Endothelial cell of umbilical vein (primary cell): Measurements from ENCODE around the gene RAPH1. TPM values are rescaled to one million over a fixed set of nuclear protein-coding genes. Genes with fewer than 3 reads are reported as not detected.
"Not testable (repeated sequence)": the region's sequence is repeated elsewhere in the genome, so short reads cannot be mapped to it uniquely, and the experiment has no call there.

ENCODE experiments used
- BruUV-seq: library from RNA; stranded (reverse); fragments of 400-500 nt; replicated peaks from 2 replicates; lab custom pipeline; 2021; lab: Mats Ljungman, UMichigan
- CTCF ChIA-PET: fragments of 300-600, 350-600 bp; sonication (Branson Sonifier 250); formaldehyde crosslinking; loops from one replicate; lab custom pipeline; 2021; ENCODE audit warnings: antibody characterized with exemption, inconsistent platforms; lab: Charles Lee
- POLR2A ChIA-PET: fragments of 300-600, 350-600 bp; sonication (Branson Sonifier 250); formaldehyde crosslinking; loops from one replicate; lab custom pipeline; 2021; ENCODE audit warnings: antibody characterized with exemption, inconsistent platforms; lab: Charles Lee
- DNase-seq: peaks from one replicate; pipeline ENCODE4 v3.0.0-alpha.2; 2011; ENCODE audit warnings: low read depth, low spot score
- FAIRE-seq: peaks from 2 replicates; lab custom pipeline; 2011; peaks lifted over from hg19 to GRCh38; lab: Jason Lieb, UNC
- H2AFZ ChIP-seq: 2 replicates; pipeline ENCODE4 v1.6.0; 2012; ENCODE audit warnings: low read depth, low read length, control low read depth, inconsistent platforms
- H3K27ac ChIP-seq: 2 replicates; pipeline ENCODE4 v1.5.1; 2011; ENCODE audit warnings: low read depth, mild to moderate bottlenecking, control low read depth, low read length, moderate library complexity; ENCODE audit not compliant: insufficient read depth
- H3K27me3 ChIP-seq, 2 experiments: 2 replicates each; pipeline versions ENCODE4 v1.6.0 to v1.6.1; 2011; ENCODE audit warnings: low read length in 2 of 2, mixed read lengths in 1 of 2; ENCODE audit not compliant: control insufficient read depth in 2 of 2, insufficient read depth in 2 of 2
- H3K36me3 ChIP-seq, 2 experiments: 2 replicates in 1 of 2; 3 replicates in 1 of 2; pipeline ENCODE4 v1.5.1; 2011; ENCODE audit warnings: low read length in 2 of 2, mild to moderate bottlenecking in 1 of 2, moderate library complexity in 1 of 2; ENCODE audit not compliant: control insufficient read depth in 2 of 2, insufficient read depth in 2 of 2; ENCODE audit errors: extremely low read depth in 1 of 2
- H3K4me1 ChIP-seq: 3 replicates; pipeline ENCODE4 v1.5.1; 2011; ENCODE audit warnings: mild to moderate bottlenecking, low read length; ENCODE audit not compliant: control insufficient read depth, insufficient read depth; ENCODE audit errors: extremely low read depth
- H3K4me2 ChIP-seq: 2 replicates; pipeline ENCODE4 v1.6.1; 2011; ENCODE audit warnings: low read length, control low read depth, mixed read lengths; ENCODE audit not compliant: insufficient read depth
- H3K4me3 ChIP-seq, 3 experiments: fragments of 200-600 bp in 1 of 3; sonication (generic), shearing (Covaris generic) in 1 of 3; replicated peaks in 1 of 3; 2 replicates each; pipeline ENCODE4 v1.5.1; 2011 to 2016; ENCODE audit warnings: control low read depth in 3 of 3, low read length in 3 of 3, mild to moderate bottlenecking in 2 of 3, inconsistent platforms in 1 of 3, low read depth in 1 of 3, moderate library complexity in 1 of 3; ENCODE audit not compliant: insufficient read depth in 1 of 3
- H3K79me2 ChIP-seq: 2 replicates; pipeline ENCODE4 v1.6.0; 2012; ENCODE audit warnings: low read length, inconsistent platforms; ENCODE audit not compliant: control insufficient read depth, insufficient read depth
- H3K9ac ChIP-seq: replicated peaks from 2 replicates; pipeline ENCODE3; 2011; ENCODE audit warnings: low read length, control low read depth; ENCODE audit not compliant: insufficient read depth; ENCODE audit errors: extremely low read depth
- H3K9me1 ChIP-seq: replicated peaks from 3 replicates; pipeline ENCODE4 v1.6.0; 2011; ENCODE audit warnings: mild to moderate bottlenecking, low read length; ENCODE audit not compliant: control insufficient read depth, insufficient read depth; ENCODE audit errors: extremely low read depth
- H3K9me3 ChIP-seq: replicated peaks from 2 replicates; pipeline ENCODE4 v1.5.1; 2012; ENCODE audit warnings: low read length, inconsistent platforms; ENCODE audit not compliant: control insufficient read depth, insufficient read depth
- H4K20me1 ChIP-seq: replicated peaks from 2 replicates; pipeline ENCODE3; 2011; ENCODE audit warnings: mild to moderate bottlenecking, low read length; ENCODE audit not compliant: control insufficient read depth, insufficient read depth; ENCODE audit errors: extremely low read depth
- EZH2 ChIP-seq: IDR thresholded peaks from 2 replicates; pipeline ENCODE4 v1.6.1; 2012; ENCODE audit warnings: borderline replicate concordance, low read depth, mild to moderate bottlenecking, moderate library complexity, low read length, inconsistent platforms; ENCODE audit not compliant: severe bottlenecking
- FOS ChIP-seq: IDR thresholded peaks from 2 replicates; pipeline ENCODE4 v1.6.1; 2011; ENCODE audit warnings: mild to moderate bottlenecking, low read length, moderate library complexity, borderline replicate concordance; ENCODE audit not compliant: insufficient read depth
- GATA2 ChIP-seq: IDR thresholded peaks from 2 replicates; pipeline ENCODE4 v1.7.0; 2011; ENCODE audit warnings: low read depth, mild to moderate bottlenecking, moderate library complexity, mixed read lengths, low read length; ENCODE audit not compliant: insufficient read length, insufficient read depth
- JUN ChIP-seq: IDR thresholded peaks from 2 replicates; pipeline ENCODE4 v1.6.1; 2011; ENCODE audit warnings: borderline replicate concordance, low read depth; ENCODE audit not compliant: insufficient read length, insufficient read depth
- MYC ChIP-seq: IDR thresholded peaks from one replicate; pipeline ENCODE4 v1.6.1; 2011; ENCODE audit warnings: mild to moderate bottlenecking, low read depth, low read length
- POLR2A ChIP-seq: IDR thresholded peaks from 2 replicates; pipeline ENCODE4 v1.6.1; 2012; ENCODE audit warnings: low read depth, mild to moderate bottlenecking, control low read depth, low read length
- POLR2AphosphoS5 ChIP-seq: IDR thresholded peaks from 2 replicates; pipeline ENCODE4 v1.6.1; 2012; ENCODE audit warnings: low read depth, mild to moderate bottlenecking, control low read depth, low read length, moderate library complexity; ENCODE audit not compliant: insufficient read depth
- dilution Hi-C: fragments of 300-500 bp; cut with MboI; formaldehyde crosslinking; loops from one replicate; pipeline ENCODE4 v1.15.0; 2019; ENCODE audit warnings: low sequenced_read_pairs; ENCODE audit not compliant: extremely low pct_ligation_motif_present
- intact Hi-C: fragments of 100-400 bp; cut with micrococcal nuclease; formaldehyde crosslinking; loops from one replicate; pipeline ENCODE4 v1.10.0; 2022
- polyA plus RNA-seq, 4 experiments: library from polyadenylated mRNA; depleted of rRNA in 3 of 4; stranded (reverse) in 3 of 4; unstranded in 1 of 4; fragments of >200 nt; gene quantifications; 2 replicates each; pipeline versions ENCODE4 v1.2.1 to v1.2.3, GENCODE V29; 2011 to 2012; ENCODE audit warnings: missing spikeins in 1 of 4
- total RNA-seq: library from RNA; stranded (reverse); gene quantifications from 2 replicates; pipeline ENCODE4 v1.2.3, GENCODE V29; 2021
- TF ChIP-seq, protein P1 (sequence below), 2 donors: IDR thresholded peaks; 1 replicate in 1 of 2; 2 replicates in 1 of 2; pipeline ENCODE4 v1.5.1; 2011; ENCODE audit warnings: low read length in 2 of 2, mild to moderate bottlenecking in 2 of 2, moderate library complexity in 2 of 2, control low read depth in 1 of 2, inconsistent platforms in 1 of 2, low read depth in 1 of 2; ENCODE audit not compliant: insufficient read depth in 1 of 2; ENCODE audit errors: extremely low read depth in 1 of 2
- TF ChIP-seq, protein P2 (sequence below): IDR thresholded peaks from 2 replicates; pipeline ENCODE4 v1.6.1; 2011; ENCODE audit not compliant: insufficient read depth, insufficient read length

The RAPH1 gene
- total and polyA plus RNA-seq, 2 donors (not counting 3 experiments of a cell fraction or from before 2014, with no cell fraction given) = 5.1 to 59.5 TPM

DNA sequence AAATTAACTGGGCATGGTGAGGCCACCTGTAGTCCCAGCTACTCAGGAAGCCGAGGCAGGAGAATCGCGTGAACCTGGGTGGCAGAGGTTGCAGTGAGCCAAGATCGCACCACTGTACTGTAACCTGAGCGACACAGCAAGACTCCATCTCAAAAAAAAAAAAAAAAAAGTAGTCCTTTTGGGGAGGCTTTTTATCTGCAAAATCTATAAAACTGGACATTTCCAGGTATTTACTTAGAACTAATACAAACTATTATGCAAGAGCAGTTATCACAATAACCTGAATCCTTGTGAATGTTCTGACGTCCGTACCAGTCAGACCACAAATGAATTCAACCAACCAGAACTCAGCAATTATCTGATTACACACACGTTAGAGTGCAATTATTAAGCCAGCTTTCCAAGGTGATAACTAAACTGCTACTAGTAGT is 8.8 kb upstream of the RAPH1 start:
- H3K9me3 ChIP-seq = no peaks in the 10 kb centered on the region
- H3K4me3 ChIP-seq = no peak overlapping the region
- ChIA-PET POLR2A (no interaction called here), CTCF (interaction anchor here (1.2 kb wide), 1 partner anchor 272 kb away, joined by 4 read pairs; no protein-coding TSS in a partner anchor)
- H2AFZ ChIP-seq = no peak overlapping the region
- no peak overlapping the region for H3K4me2 ChIP-seq
- no peaks in the 10 kb centered on the region for H3K27me3 ChIP-seq
- no peaks in the 10 kb centered on the region for H3K36me3 ChIP-seq
- DNase-seq (no peak), FAIRE-seq (no peak)
- TF ChIP-seq EZH2 (no peak), POLR2A (no peak), POLR2AphosphoS5 (no peak), MYC (no peak), GATA2 (no peak), JUN (no peak), FOS (no peak)
- TF ChIP-seq, protein P1, sequence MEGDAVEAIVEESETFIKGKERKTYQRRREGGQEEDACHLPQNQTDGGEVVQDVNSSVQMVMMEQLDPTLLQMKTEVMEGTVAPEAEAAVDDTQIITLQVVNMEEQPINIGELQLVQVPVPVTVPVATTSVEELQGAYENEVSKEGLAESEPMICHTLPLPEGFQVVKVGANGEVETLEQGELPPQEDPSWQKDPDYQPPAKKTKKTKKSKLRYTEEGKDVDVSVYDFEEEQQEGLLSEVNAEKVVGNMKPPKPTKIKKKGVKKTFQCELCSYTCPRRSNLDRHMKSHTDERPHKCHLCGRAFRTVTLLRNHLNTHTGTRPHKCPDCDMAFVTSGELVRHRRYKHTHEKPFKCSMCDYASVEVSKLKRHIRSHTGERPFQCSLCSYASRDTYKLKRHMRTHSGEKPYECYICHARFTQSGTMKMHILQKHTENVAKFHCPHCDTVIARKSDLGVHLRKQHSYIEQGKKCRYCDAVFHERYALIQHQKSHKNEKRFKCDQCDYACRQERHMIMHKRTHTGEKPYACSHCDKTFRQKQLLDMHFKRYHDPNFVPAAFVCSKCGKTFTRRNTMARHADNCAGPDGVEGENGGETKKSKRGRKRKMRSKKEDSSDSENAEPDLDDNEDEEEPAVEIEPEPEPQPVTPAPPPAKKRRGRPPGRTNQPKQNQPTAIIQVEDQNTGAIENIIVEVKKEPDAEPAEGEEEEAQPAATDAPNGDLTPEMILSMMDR (IDR thresholded peaks at IDR 0.05; ENCODE audit: extremely low read depth in 1 of 2, insufficient read depth in 1 of 2, low read depth in 1 of 2, low read length in 2 of 2) = no peak
- TF ChIP-seq, protein P2, sequence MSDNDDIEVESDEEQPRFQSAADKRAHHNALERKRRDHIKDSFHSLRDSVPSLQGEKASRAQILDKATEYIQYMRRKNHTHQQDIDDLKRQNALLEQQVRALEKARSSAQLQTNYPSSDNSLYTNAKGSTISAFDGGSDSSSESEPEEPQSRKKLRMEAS = no peak
- dilution Hi-C loops = no loop called here
- no peaks in the 10 kb centered on the region for H3K79me2 ChIP-seq
- H3K9ac ChIP-seq = no peak overlapping the region
- H3K4me1 ChIP-seq = no peaks in the 10 kb centered on the region
- no peak overlapping the region for H3K27ac ChIP-seq
- no peaks in the 10 kb centered on the region for H4K20me1 ChIP-seq
- no peaks in the 10 kb centered on the region for H3K9me1 ChIP-seq
- intact Hi-C loops = no loop called here
- BruUV-seq = no TSS peak

DNA sequence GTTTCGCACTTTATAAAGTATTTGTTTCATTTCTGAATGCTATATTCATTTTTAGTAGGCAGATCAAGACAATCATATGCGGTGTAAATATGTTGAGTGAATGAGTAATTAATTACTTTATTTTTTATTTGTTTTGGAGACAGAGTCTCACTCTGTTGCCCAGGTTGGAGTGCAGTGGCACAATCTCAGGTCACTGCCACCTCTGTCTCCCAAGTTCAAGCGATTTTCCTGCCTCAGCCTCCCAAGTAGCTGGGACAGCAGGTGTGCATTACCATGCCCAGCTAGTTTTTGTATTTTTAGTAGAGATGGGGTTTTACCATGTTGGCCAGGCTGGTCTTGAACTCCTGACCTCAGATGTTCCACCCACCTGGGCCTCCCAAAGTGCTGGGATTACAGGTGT is 5.5 kb upstream of the RAPH1 start:
- H3K36me3 ChIP-seq, H3K9me1 ChIP-seq, POLR2A ChIA-PET, H2AFZ ChIP-seq, H3K4me2 ChIP-seq, H3K4me1 ChIP-seq, FAIRE-seq, BruUV-seq, H3K79me2 ChIP-seq, H3K27me3 ChIP-seq, H3K9me3 ChIP-seq, H3K4me3 ChIP-seq, H3K27ac ChIP-seq, dilution Hi-C loops, H4K20me1 ChIP-seq, DNase-seq, intact Hi-C loops, H3K9ac ChIP-seq: not testable (repeated sequence)
- CTCF ChIA-PET = interaction anchor here (0.8 to 1.0 kb wide), 2 partner anchors 208 to 275 kb away, joined by 3 read pairs; no protein-coding TSS in a partner anchor

DNA sequence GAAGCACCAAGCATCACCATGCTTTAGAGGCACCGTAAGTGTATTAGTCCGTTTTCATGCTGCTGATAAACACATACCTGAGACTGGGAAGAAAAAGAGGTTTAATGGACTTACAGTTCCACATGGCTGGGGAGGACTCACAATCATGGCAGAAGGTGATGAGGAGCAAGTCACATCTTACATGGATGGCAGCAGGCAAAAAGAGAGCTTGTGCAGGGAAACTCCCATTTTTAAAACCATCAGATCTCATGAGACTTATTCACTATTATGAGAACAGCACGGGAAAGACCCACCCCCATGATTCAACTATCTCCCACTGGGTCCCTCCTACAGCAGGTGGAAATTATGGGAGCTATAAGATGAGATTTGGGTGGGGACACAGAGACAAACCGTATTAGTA is 3.1 kb upstream of the RAPH1 start:
- dilution Hi-C loops, H3K9me1 ChIP-seq, H3K4me3 ChIP-seq, BruUV-seq, intact Hi-C loops, FAIRE-seq, H3K9ac ChIP-seq, H3K4me2 ChIP-seq, H3K27me3 ChIP-seq, H3K9me3 ChIP-seq, CTCF ChIA-PET, H4K20me1 ChIP-seq, H2AFZ ChIP-seq, H3K36me3 ChIP-seq, H3K27ac ChIP-seq, H3K4me1 ChIP-seq, POLR2A ChIA-PET, DNase-seq: not testable (repeated sequence)
- H3K79me2 ChIP-seq = peaks cover 16% of the 10 kb centered on the region
